ENCODE data around the gene KAT7. TPM values are rescaled to one million over a fixed set of nuclear protein-coding genes. Genes with fewer than 3 reads are reported as not detected.

The KAT7 gene
- total RNA-seq, 1 donor from 2014 or later = 98.2 TPM

- DNase-seq (ENCODE audit: low spot score) = no peak
Measured at GRCh38 chr17:49760932-49761558, 27.4 kb upstream of the KAT7 start.

DNA sequence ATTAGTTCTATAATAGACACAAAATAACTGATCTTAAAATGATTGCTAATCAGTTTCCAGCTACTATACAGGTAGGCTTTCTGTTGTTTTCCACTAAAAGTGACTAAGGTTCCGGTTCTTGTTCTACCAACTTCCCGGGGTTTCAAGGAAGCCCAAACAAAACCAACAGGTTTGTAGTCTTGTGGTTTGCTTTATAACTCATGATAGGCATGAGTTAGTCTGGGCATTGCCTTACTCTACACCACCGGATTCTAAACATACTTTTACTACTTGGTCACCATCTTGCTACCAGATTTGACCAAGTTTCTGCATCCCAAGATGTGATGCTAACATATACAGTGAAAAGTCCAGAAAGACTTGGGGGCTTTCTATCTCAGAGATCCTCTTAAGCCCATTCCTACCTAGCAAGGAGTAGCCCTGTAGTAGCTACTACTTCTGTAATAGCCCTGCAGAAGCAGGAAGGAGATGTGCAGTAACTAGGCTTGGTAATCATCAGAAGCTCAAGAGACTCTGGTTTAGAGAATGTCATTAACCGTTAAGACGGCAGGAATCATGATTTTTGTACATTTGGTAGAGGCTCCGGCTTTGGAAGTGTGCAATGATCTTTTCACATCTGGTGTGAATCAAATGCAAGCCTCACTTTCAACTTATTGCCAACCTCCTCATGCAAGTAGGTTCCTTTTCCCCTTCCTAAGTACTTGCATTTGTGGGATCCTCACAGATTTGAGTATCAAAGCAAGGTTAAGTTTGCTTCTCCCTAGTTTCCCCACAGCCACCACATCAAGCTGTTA, 26.1 kb upstream of the KAT7 start:
- no peak for DNase-seq (ENCODE audit: low spot score)

- DNase-seq (ENCODE audit: low spot score) = peak; percentile 99
Measured at GRCh38 chr17:49763735-49764558, 24.5 kb upstream of the KAT7 start, which contains the start of gene FAM117A. TSS of gene FAM117A (minus strand) at chr17:49764131. CDS start at chr17:49764087, 44 bp downstream.

DNA sequence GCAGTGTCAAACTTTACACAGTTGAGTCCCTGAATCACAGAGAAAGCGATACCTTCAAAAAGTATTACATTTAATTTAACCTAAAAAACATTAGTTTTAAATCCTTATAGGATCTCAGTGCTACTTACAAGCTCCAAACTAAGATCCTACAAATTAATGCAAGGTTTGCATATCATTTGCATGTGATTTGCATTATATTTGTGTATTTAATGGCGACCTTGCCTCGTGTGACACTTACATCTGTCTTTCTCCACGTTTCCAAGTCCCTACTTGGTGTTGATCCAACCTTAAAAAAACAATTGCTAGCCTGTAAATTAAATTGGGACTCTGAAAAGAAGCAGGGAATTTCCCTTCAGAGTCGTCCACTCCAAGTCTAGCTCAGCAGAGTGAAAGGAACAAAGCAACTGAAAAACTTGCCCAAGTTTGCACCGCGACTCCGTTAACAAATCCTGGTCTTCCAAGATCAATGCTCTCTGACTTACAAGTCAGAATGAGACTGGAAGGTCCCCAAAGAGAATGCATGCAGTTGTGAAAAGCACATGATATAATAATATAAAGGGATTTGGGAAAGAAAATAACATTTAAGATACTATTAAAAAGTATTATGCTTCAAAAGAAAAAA, 23.8 kb upstream of the KAT7 start:
- DNase-seq (ENCODE audit: low spot score) = no peak

GRCh38 chr17:49766918-49767530, 21.5 kb upstream of the KAT7 start:
- DNase-seq (ENCODE audit: low spot score) = no peak

GRCh38 chr17:49775546-49776260, 12.8 kb upstream of the KAT7 start:
- no peak for DNase-seq (ENCODE audit: low spot score)

DNA sequence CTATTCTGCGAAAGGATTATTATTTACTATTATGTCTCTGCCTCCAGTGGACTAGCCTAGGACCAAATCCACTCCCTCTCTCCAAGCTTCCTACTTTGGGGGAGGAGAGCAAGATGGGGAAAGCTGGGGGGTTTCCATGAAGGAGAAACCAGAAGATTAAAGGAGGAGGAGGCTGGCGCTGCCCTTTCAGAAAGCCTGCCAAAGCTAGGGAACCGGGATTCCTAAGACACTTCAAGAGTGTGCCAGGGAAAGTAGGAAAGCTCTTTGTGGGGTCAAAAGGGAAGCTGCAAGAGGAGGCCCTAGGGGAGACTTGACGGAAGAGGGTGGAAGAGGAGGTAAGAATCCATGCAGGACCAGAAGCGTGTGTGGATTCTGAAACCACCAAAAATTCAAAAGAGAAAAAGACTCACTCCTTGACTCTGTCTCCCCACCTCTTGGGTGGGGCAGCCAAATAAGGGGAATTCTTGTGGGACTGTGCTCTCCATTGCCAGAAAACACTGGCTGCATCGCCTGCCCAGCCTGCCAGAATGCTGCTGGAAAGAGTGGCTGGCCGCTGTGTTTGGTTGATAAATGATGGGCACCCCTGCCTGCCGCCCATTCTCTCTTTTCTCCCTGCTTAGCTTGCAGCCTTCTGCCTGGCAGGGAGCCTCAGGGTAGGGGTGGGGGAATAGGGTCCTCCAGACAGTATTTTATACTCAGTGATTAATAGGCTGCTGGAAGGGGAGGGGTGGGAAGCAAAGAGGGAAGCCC, 11.8 kb upstream of the KAT7 start:
- peak; percentile 67 for DNase-seq (ENCODE audit: low spot score)

DNA sequence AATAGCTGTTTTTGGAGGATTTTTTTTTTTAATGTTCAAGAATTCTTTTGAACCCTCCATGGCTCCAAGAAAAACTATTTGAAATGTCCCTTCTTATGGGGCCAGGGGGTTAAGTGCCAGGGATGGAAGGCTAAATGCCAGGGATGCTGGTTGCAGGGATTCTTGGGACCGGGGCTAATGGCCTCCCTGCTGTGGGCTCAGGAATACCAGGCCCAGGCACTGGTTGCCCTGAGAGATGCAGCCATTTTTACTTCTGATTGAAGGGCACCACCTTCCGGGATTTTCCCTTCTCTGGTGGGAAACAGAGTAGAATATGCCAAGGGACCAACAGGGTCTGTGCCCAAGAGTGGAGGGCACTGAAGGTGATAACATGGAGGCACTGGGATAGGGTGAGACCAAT, 10.9 kb upstream of the KAT7 start:
- no peak for DNase-seq (ENCODE audit: low spot score)

GRCh38 chr17:49779156-49779738, 9.2 kb upstream of the KAT7 start:
- DNase-seq (ENCODE audit: low spot score) = no peak

DNA sequence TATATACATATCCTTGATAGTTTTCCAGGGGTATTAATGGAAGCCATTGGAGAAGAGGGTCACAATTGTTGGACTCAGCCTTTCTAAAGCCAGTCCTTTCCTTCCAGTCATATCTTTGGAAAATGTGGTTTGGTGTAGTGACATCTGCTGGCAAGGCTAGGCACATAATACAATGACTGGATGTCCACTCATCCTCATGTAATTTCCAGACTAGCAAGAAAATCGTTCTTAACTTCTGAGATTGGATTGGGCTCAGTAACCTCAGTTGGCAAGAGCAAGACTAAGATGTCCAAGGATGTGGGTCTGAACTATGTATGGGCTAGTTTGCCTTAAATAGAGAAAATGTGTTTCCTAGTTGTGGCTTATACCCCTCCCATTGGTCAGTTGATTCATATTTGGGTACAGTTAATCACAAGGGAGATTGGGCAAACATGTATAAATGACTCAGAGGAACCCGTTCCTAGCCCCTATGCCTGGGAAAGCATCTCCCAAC, 8.7 kb upstream of the KAT7 start:
- DNase-seq (ENCODE audit: low spot score) = no peak

GRCh38 chr17:49783071-49783715, 5.3 kb upstream of the KAT7 start:
- peak; percentile 63 for DNase-seq (ENCODE audit: low spot score)

DNA sequence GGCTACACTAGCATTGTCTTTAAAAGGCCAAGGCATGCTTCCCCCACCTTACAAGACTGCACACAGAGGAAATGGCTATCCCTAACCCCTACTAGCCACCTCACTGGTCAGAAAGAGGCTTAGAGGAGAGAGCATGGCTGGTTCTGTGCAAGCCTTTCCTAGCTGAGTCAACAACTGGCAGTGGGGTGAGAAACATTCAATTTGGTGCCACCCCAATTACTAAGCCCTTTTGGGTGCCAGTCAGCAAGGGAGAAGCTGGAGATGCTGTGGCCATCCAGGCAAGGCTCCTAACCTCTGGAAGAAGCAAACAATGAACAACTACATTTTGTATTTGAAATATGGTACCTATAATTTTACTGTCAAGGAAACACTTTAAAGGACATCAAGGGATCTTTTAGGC, 4.7 kb upstream of the KAT7 start:
- no peak for DNase-seq (ENCODE audit: low spot score)

- no peak for DNase-seq (ENCODE audit: low spot score)
Measured at GRCh38 chr17:49784636-49785035, 3.8 kb upstream of the KAT7 start.

- DNase-seq (ENCODE audit: low spot score) = no peak
Measured at GRCh38 chr17:49787884-49788477, 500 bp upstream of the KAT7 start.

- DNase-seq (ENCODE audit: low spot score) = no peak
Measured at GRCh38 chr17:49789243-49789578, 730 bp downstream of the KAT7 start.

- no peak for DNase-seq (ENCODE audit: low spot score)
Measured at GRCh38 chr17:49793309-49793708, 4.8 kb downstream of the KAT7 start.

- DNase-seq (ENCODE audit: low spot score) = no peak
Measured at GRCh38 chr17:49795372-49795771, 6.9 kb downstream of the KAT7 start.

GRCh38 chr17:49798182-49798581, 9.7 kb downstream of the KAT7 start:
- no peak for DNase-seq (ENCODE audit: low spot score)

DNA sequence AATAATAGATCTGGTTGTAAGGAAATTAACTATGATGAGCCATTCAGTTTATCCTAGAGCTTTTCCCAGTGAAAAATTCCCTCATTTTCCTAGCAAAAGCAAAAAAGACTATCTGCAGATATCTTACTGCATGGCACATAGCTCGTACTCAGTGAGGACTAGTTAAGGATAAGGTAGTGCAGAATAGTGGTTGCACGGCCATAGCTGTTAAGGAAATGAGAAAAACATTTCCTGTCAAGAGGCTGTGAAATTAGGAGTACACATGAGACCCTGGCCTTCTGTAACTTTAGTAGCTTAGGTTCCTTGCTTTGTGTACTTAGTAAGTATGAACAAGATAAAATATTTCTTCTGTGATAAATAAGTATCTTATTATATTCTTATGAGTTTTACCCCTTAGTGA, 10.3 kb downstream of the KAT7 start:
- no peak for DNase-seq (ENCODE audit: low spot score)

Measured in ureter (tissue), 1 donor.